Erythroblast (primary cell): ENCODE results near the gene TGFBR2.

Experiments
- GATA1 ChIP-seq: IDR thresholded peaks from 2 replicates; pipeline ENCODE4 v1.6.1; 2011; ENCODE audit warnings: low read depth, mild to moderate bottlenecking, control low read depth, low read length, moderate library complexity
- POLR2A ChIP-seq: IDR thresholded peaks from 2 replicates; pipeline ENCODE4 v1.6.1; 2011; ENCODE audit warnings: mild to moderate bottlenecking, low read length

DNA sequence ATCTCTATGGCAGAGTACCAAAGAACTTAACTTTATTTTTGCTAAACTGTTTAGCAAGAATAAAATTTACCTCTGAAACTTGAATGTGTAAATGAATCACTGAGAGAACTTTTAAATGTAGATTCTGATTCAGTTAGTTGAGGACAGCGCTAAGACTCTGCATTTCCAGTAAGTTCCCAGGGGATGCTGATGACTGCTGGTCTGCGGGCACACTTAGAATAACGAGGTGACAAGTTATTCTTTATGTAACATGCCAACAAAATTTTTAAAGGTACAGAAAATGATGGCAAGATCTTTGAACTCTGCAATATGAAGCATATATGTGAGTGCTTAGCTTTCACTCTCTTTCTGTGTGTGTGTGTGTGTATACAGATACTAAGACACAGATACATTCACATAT lies 56.4 kb downstream of the TGFBR2 start:
- TF ChIP-seq POLR2A = no peak
- no peak for TF ChIP-seq GATA1
